Stimulated activated CD8-positive, alpha-beta memory T cell treated with anti-CD3 and anti-CD28 coated beads, Interleukin-12 subunit alpha, Interleukin-12 subunit beta, amount 100 ng/mL, for 24 hours (primary cell): ENCODE data around the gene FAM20B.

Experiments used
- DNase-seq: peaks from one replicate; pipeline ENCODE4 v3.0.0-alpha.2; 2020; ENCODE audit errors: extremely low read depth

The FAM20B gene

GRCh38 chr1:179048339-179049124 is 22.8 kb downstream of the FAM20B start:
- DNase-seq: no peak

- DNase-seq: no peak
Measured at GRCh38 chr1:179052776-179053175, 27.1 kb downstream of the FAM20B start.

- DNase-seq: no peak
Measured at GRCh38 chr1:179053486-179053885, 27.8 kb downstream of the FAM20B start.

GRCh38 chr1:179055937-179056336 is 30.2 kb downstream of the FAM20B start:
- DNase-seq: no peak

- no peak for DNase-seq
Measured at GRCh38 chr1:179058487-179059483, 33.1 kb downstream of the FAM20B start.

GRCh38 chr1:179061360-179062282 is 35.9 kb downstream of the FAM20B start:
- DNase-seq: no peak

- DNase-seq: no peak
Measured at GRCh38 chr1:179066471-179066870, 40.8 kb downstream of the FAM20B start.

- DNase-seq: no peak
Measured at GRCh38 chr1:179077396-179077795, 51.7 kb downstream of the FAM20B start.

- no peak for DNase-seq
Measured at GRCh38 chr1:179079113-179079761, 53.5 kb downstream of the FAM20B start.

GRCh38 chr1:179080866-179081686 is 55.4 kb downstream of the FAM20B start:
- no peak for DNase-seq

GRCh38 chr1:179081687-179082332 is 56.1 kb downstream of the FAM20B start, which contains the start of gene TOR3A:
TSS of gene TOR3A (plus strand) at chr1:179082070. CDS start at chr1:179082129, 59 bp downstream.
- peak; percentile 64 for DNase-seq

- DNase-seq: no peak
Measured at GRCh38 chr1:179082333-179082998, 56.8 kb downstream of the FAM20B start.

- no peak for DNase-seq
Measured at GRCh38 chr1:179082999-179083335, 57.3 kb downstream of the FAM20B start.

- DNase-seq: no peak
Measured at GRCh38 chr1:179083533-179083932, 57.8 kb downstream of the FAM20B start.

GRCh38 chr1:179087665-179088064 is 62.0 kb downstream of the FAM20B start:
- DNase-seq: no peak

- no peak for DNase-seq
Measured at GRCh38 chr1:179089827-179090482, 64.3 kb downstream of the FAM20B start.

- no peak for DNase-seq
Measured at GRCh38 chr1:179090522-179090921, 64.8 kb downstream of the FAM20B start.

- no peak for DNase-seq
Measured at GRCh38 chr1:179090923-179091322, 65.2 kb downstream of the FAM20B start.
